ENCODE measurements around the gene TMEM248.

DNA sequence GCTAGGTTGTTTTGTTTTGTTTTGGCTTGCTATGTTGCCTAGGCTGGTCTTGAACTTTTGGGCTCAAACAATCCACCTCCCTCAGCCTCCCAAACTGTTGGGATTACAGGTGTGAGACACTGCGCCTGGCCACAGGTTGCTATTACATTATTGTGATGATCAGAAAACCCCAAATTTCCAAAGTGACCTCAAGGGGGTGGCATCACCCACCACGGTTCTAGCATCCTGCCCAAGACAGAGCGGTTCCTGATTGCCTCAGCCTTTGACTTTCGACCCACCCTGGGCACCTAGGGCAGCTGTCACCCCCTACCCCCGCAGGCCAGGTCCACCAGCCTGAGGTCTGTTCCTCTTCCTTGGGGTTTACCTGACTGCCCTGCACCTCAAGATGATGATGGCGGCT lies 46.0 kb downstream of the TMEM248 start:
- TF ChIP-seq, protein P1, sequence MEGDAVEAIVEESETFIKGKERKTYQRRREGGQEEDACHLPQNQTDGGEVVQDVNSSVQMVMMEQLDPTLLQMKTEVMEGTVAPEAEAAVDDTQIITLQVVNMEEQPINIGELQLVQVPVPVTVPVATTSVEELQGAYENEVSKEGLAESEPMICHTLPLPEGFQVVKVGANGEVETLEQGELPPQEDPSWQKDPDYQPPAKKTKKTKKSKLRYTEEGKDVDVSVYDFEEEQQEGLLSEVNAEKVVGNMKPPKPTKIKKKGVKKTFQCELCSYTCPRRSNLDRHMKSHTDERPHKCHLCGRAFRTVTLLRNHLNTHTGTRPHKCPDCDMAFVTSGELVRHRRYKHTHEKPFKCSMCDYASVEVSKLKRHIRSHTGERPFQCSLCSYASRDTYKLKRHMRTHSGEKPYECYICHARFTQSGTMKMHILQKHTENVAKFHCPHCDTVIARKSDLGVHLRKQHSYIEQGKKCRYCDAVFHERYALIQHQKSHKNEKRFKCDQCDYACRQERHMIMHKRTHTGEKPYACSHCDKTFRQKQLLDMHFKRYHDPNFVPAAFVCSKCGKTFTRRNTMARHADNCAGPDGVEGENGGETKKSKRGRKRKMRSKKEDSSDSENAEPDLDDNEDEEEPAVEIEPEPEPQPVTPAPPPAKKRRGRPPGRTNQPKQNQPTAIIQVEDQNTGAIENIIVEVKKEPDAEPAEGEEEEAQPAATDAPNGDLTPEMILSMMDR (IDR thresholded peaks at IDR 0.05): no peak
- TF ChIP-seq EP300 (IDR thresholded peaks at IDR 0.05) (no peak), POLR2AphosphoS5 (IDR thresholded peaks at IDR 0.05) (no peak)
